ENCODE data around the gene ATG3. TPM values are rescaled to one million over a fixed set of nuclear protein-coding genes. Genes with fewer than 3 reads are reported as not detected.
A peak's percentile ranks its signal among the peaks of the same experiment; 100 is the strongest.

ATG3 gene
- total and polyA plus RNA-seq, 2 donors (not counting 3 experiments of a cell fraction or from before 2014, with no cell fraction given), result 36.0 to 62.4 TPM

DNA sequence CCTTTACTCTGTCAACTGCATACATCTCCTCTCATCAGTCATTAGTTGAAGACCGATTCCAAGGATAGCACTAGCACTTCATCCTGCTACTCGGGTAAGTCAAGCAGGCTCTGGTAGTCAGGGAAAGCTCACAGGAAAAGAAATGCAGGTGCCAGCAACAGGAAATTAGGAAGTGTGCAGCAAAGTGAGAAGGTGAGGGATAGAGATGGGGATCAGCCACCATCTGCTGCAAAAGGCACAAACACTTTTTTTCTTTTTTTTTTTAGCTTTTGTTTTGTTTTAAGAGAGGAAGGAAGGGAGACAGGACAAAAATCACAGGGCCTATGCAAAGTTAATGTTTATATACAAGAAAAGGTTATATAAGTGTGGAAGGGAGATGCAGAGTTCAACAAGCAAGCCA, 53.5 kb downstream of the ATG3 start:
- Histone ChIP-seq H3K4me1 (ENCODE audit: control insufficient read depth, extremely low read depth, insufficient read depth, low read length) (no peaks in the 10 kb centered on the region), H3K9me1 (replicated peaks; ENCODE audit: control insufficient read depth, extremely low read depth, insufficient read depth, low read length) (no peaks in the 10 kb centered on the region), H3K27me3 (ENCODE audit: control insufficient read depth in 2 of 2, insufficient read depth in 2 of 2, low read length in 2 of 2) (no peaks in the 10 kb centered on the region), H3K9me3 (replicated peaks; ENCODE audit: control insufficient read depth, insufficient read depth, low read length) (no peaks in the 10 kb centered on the region), H3K4me2 (ENCODE audit: insufficient read depth, low read length) (no peak overlapping the region), H4K20me1 (replicated peaks; ENCODE audit: control insufficient read depth, extremely low read depth, insufficient read depth, low read length) (no peaks in the 10 kb centered on the region), H3K4me3 (replicated peaks in 1 of 3; ENCODE audit: insufficient read depth in 1 of 3, low read depth in 1 of 3, low read length in 3 of 3) (no peak overlapping the region), H3K9ac (replicated peaks; ENCODE audit: extremely low read depth, insufficient read depth, low read length) (no peak overlapping the region), H3K27ac (ENCODE audit: insufficient read depth, low read depth, low read length) (no peak overlapping the region), H3K36me3 (ENCODE audit: control insufficient read depth in 2 of 2, extremely low read depth in 1 of 2, insufficient read depth in 2 of 2, low read length in 2 of 2) (no peaks in the 10 kb centered on the region), H3K79me2 (ENCODE audit: control insufficient read depth, insufficient read depth, low read length) (no peaks in the 10 kb centered on the region), H2AFZ (ENCODE audit: low read depth, low read length) (no peak overlapping the region)
- dilution Hi-C loops (cut with MboI; ENCODE audit: extremely low pct_ligation_motif_present, low sequenced_read_pairs) (no loop called here), intact Hi-C loops (cut with micrococcal nuclease) (no loop called here)
- FAIRE-seq, result peak; percentile 73
- TF ChIP-seq, protein P1, sequence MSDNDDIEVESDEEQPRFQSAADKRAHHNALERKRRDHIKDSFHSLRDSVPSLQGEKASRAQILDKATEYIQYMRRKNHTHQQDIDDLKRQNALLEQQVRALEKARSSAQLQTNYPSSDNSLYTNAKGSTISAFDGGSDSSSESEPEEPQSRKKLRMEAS (IDR thresholded peaks at IDR 0.05; ENCODE audit: insufficient read depth, insufficient read length), result no peak
- TF ChIP-seq JUN (IDR thresholded peaks at IDR 0.05; ENCODE audit: borderline replicate concordance, insufficient read depth, insufficient read length, low read depth) (no peak), FOS (IDR thresholded peaks at IDR 0.05; ENCODE audit: borderline replicate concordance, insufficient read depth, low read length) (no peak), POLR2A (IDR thresholded peaks at IDR 0.05; ENCODE audit: low read depth, low read length) (no peak), EZH2 (IDR thresholded peaks at IDR 0.05; ENCODE audit: borderline replicate concordance, low read depth, low read length, severe bottlenecking) (no peak), MYC (IDR thresholded peaks at IDR 0.05; ENCODE audit: low read depth, low read length) (no peak), GATA2 (IDR thresholded peaks at IDR 0.05; ENCODE audit: insufficient read depth, insufficient read length, low read depth, low read length) (no peak), POLR2AphosphoS5 (IDR thresholded peaks at IDR 0.05; ENCODE audit: insufficient read depth, low read depth, low read length) (no peak)
- TF ChIP-seq, protein P2, sequence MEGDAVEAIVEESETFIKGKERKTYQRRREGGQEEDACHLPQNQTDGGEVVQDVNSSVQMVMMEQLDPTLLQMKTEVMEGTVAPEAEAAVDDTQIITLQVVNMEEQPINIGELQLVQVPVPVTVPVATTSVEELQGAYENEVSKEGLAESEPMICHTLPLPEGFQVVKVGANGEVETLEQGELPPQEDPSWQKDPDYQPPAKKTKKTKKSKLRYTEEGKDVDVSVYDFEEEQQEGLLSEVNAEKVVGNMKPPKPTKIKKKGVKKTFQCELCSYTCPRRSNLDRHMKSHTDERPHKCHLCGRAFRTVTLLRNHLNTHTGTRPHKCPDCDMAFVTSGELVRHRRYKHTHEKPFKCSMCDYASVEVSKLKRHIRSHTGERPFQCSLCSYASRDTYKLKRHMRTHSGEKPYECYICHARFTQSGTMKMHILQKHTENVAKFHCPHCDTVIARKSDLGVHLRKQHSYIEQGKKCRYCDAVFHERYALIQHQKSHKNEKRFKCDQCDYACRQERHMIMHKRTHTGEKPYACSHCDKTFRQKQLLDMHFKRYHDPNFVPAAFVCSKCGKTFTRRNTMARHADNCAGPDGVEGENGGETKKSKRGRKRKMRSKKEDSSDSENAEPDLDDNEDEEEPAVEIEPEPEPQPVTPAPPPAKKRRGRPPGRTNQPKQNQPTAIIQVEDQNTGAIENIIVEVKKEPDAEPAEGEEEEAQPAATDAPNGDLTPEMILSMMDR (IDR thresholded peaks at IDR 0.05; ENCODE audit: extremely low read depth in 1 of 2, insufficient read depth in 1 of 2, low read depth in 1 of 2, low read length in 2 of 2), result no peak
- BruUV-seq (replicated peaks), result no TSS peak
- ChIA-PET CTCF (interaction anchor here (1.2 kb wide), 2 partner anchors 9 to 175 kb away, joined by 3 to 4 read pairs; partner anchors contain the start of genes BTLA and CD200), POLR2A (interaction anchor here (0.8 kb wide), 1 partner anchor 157 kb away, joined by 3 read pairs; no protein-coding TSS in a partner anchor)
- peak; percentile 89 for DNase-seq (ENCODE audit: low read depth, low spot score)

All from endothelial cell of umbilical vein (primary cell).